GM18519 (cell line): ENCODE measurements around the gene BHMT.

Experiments
- ATAC-seq: cut with Tn5 transposase; IDR thresholded peaks from one replicate; pipeline ENCODE4 v1.9.1; 2021; ENCODE audit warnings: mild to moderate bottlenecking, moderate library complexity; ENCODE audit not compliant: unreplicated experiment, low FRiP score

Gene BHMT

GRCh38 chr5:79111387-79111959 is at the start of gene BHMT:
Gene BHMT, plus strand, starts transcription at chr5:79111809. Its CDS starts 77 bp downstream, at chr5:79111886.
- no peak for ATAC-seq

GRCh38 chr5:79062436-79062835 is 49.2 kb upstream of the BHMT start:
- ATAC-seq: no peak

GRCh38 chr5:79069488-79070349 is 41.9 kb upstream of the BHMT start, which contains the start of the genes BHMT2 and DMGDH:
Gene BHMT2, plus strand, starts transcription at chr5:79069767. Its CDS starts 16 bp downstream, at chr5:79069783.
Gene DMGDH, minus strand, starts transcription at chr5:79069674. Its CDS starts 54 bp downstream, at chr5:79069620.
- ATAC-seq: no peak

- ATAC-seq: no peak
Measured at GRCh38 chr5:79070350-79070667, 41.3 kb upstream of the BHMT start.

- no peak for ATAC-seq
Measured at GRCh38 chr5:79074641-79075040, 37.0 kb upstream of the BHMT start.

GRCh38 chr5:79075646-79076426 is 35.8 kb upstream of the BHMT start:
- ATAC-seq: no peak

GRCh38 chr5:79076819-79077218 is 34.8 kb upstream of the BHMT start:
- no peak for ATAC-seq

- ATAC-seq: no peak
Measured at GRCh38 chr5:79077680-79078365, 33.8 kb upstream of the BHMT start.

GRCh38 chr5:79080804-79081203 is 30.8 kb upstream of the BHMT start:
- no peak for ATAC-seq

GRCh38 chr5:79081779-79082178 is 29.8 kb upstream of the BHMT start:
- ATAC-seq: no peak

- no peak for ATAC-seq
Measured at GRCh38 chr5:79086116-79086515, 25.5 kb upstream of the BHMT start.

GRCh38 chr5:79088507-79088906 is 23.1 kb upstream of the BHMT start:
- ATAC-seq: no peak

- no peak for ATAC-seq
Measured at GRCh38 chr5:79091064-79091463, 20.5 kb upstream of the BHMT start.

- no peak for ATAC-seq
Measured at GRCh38 chr5:79093762-79094161, 17.8 kb upstream of the BHMT start.

GRCh38 chr5:79105868-79106267 is 5.7 kb upstream of the BHMT start:
- no peak for ATAC-seq

GRCh38 chr5:79107020-79107796 is 4.4 kb upstream of the BHMT start:
- no peak for ATAC-seq

GRCh38 chr5:79108086-79108485 is 3.5 kb upstream of the BHMT start:
- ATAC-seq: no peak

- no peak for ATAC-seq
Measured at GRCh38 chr5:79108792-79109191, 2.8 kb upstream of the BHMT start.

- no peak for ATAC-seq
Measured at GRCh38 chr5:79109527-79110492, 1.8 kb upstream of the BHMT start.
